Measurements from ENCODE around the gene WDR4. TPM values are rescaled to one million over a fixed set of nuclear protein-coding genes. Genes with fewer than 3 reads are reported as not detected.
"Not testable (repeated sequence)": the region's sequence is repeated elsewhere in the genome, so short reads cannot be mapped to it uniquely, and the experiment has no call there.

WDR4 gene
- total RNA-seq, 4 donors from 2014 or later: 6.6 to 22.7 (median 10.3) TPM

GRCh38 chr21:42850866-42851391 is 28.4 kb downstream of the WDR4 start:
- H3K36me3 ChIP-seq: peaks cover 0 to 48% (median 14%) of the 10 kb centered on the region in 4 donors
- H3K9me3 ChIP-seq: no peaks in the 10 kb centered on the region
- H3K27me3 ChIP-seq: no peaks in the 10 kb centered on the region
- H3K27ac ChIP-seq: no peak overlapping the region
- no peak overlapping the region for H3K4me3 ChIP-seq
- in situ Hi-C loops (cut with MboI; ENCODE audit: low pct_ligation_motif_present in 1 of 4, low pct_unique_long_range_greater_than_20kb in 1 of 4, low sequenced_read_pairs in 3 of 4): loop anchor here in 1 of 4 donors (25.0 kb wide), 1 partner anchor 89 kb away; no protein-coding TSS in a partner anchor
- H3K4me1 ChIP-seq: no peaks in the 10 kb centered on the region
- TF ChIP-seq EP300 (IDR thresholded peaks at IDR 0.05; ENCODE audit: low read depth): no peak
- TF ChIP-seq, protein P1, sequence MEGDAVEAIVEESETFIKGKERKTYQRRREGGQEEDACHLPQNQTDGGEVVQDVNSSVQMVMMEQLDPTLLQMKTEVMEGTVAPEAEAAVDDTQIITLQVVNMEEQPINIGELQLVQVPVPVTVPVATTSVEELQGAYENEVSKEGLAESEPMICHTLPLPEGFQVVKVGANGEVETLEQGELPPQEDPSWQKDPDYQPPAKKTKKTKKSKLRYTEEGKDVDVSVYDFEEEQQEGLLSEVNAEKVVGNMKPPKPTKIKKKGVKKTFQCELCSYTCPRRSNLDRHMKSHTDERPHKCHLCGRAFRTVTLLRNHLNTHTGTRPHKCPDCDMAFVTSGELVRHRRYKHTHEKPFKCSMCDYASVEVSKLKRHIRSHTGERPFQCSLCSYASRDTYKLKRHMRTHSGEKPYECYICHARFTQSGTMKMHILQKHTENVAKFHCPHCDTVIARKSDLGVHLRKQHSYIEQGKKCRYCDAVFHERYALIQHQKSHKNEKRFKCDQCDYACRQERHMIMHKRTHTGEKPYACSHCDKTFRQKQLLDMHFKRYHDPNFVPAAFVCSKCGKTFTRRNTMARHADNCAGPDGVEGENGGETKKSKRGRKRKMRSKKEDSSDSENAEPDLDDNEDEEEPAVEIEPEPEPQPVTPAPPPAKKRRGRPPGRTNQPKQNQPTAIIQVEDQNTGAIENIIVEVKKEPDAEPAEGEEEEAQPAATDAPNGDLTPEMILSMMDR (IDR thresholded peaks at IDR 0.05): peak in 4 of 5 experiments; percentile 13 to 32 (median 28)
- intact Hi-C loops (cut with DNase I; ENCODE audit: low total_unique reads): no loop called here
- 85% methylated on average over 17 of the region's 21 CpGs; no CpG with 5 or more reads in 1 of the 2 donors for WGBS, 2 donors (ENCODE audit: low coverage in 1 of 2)
- no peak for DNase-seq

DNA sequence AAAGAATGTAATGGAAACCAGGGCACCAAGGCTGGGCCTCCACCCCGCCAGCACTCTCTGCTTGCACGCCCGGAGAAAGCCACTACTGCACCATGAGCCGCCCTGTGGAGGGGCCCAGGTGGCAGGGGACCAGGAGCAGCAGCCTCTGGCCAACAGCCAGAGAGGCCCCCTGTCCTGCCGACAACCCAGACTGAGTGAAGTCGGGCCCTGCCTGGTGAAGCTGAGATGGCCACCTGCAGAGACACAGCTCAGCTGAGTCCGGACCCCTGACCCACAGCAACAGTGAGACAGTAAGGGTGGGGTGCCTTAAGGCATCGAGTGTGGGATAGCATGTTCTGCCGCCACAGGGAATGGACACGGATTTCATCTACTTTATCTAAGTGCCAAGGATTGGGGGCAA is 28.9 kb downstream of the WDR4 start:
- in situ Hi-C loops (cut with MboI; ENCODE audit: low pct_ligation_motif_present in 1 of 4, low pct_unique_long_range_greater_than_20kb in 1 of 4, low sequenced_read_pairs in 3 of 4): loop anchor here in 1 of 4 donors (25.0 kb wide), 1 partner anchor 88 kb away; no protein-coding TSS in a partner anchor
- no peak overlapping the region for H3K4me3 ChIP-seq
- H3K36me3 ChIP-seq: peaks cover 0 to 47% (median 14%) of the 10 kb centered on the region in 4 donors
- H3K27ac ChIP-seq: no peak overlapping the region
- no peak for DNase-seq
- H3K27me3 ChIP-seq: no peaks in the 10 kb centered on the region
- H3K4me1 ChIP-seq: no peaks in the 10 kb centered on the region
- no peaks in the 10 kb centered on the region for H3K9me3 ChIP-seq
- 100% methylated on average over 5 of the region's 10 CpGs; no CpG with 5 or more reads in 1 of the 2 donors for WGBS, 2 donors (ENCODE audit: low coverage in 1 of 2)
- intact Hi-C loops (cut with DNase I; ENCODE audit: low total_unique reads): no loop called here
- TF ChIP-seq, protein P1 (IDR thresholded peaks at IDR 0.05): no peak
- TF ChIP-seq POLR2AphosphoS5 (IDR thresholded peaks at IDR 0.05) (no peak), POLR2A (IDR thresholded peaks at IDR 0.05) (no peak), EP300 (IDR thresholded peaks at IDR 0.05; ENCODE audit: low read depth) (no peak)

DNA sequence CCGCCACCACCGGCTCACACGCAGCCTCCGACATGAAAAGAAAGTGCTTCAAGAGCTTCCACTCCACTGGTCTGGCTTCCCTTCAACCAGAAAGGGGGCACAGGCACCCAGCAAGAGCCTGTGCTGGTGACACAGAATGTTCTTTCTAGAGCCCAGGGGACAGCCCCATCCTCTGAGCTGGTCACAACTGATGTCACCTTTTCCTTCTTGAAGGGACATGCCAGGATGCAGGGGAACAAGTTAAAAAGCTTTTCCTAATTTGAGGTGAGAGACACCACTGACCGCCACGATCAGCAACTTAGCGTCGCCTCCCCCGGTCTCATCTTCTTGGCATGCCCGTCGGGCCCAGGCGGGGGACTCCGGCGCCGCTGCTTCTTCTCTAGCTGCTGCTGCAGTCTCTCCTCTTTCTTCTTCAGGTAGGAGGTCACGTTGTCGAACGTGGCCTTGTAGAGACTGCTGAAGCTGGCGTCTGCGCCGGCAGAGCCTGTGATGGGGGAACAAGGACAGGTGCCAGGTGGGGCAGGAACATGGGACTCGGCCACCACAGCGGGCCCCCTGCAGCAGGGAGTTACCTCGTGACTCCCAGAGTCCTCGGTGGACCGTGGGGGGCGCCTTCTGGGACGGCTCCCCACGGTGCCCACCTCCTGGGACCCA is 29.5 kb downstream of the WDR4 start:
- Histone ChIP-seq H3K4me3 (no peak overlapping the region), H3K4me1 (no peaks in the 10 kb centered on the region), H3K27me3 (no peaks in the 10 kb centered on the region), H3K27ac (no peak overlapping the region), H3K9me3 (no peaks in the 10 kb centered on the region), H3K36me3 (peaks cover 0 to 42% (median 13%) of the 10 kb centered on the region in 4 donors)
- 91 to 93% methylated on average over 9 to 29 of the region's 29 CpGs for WGBS, 2 donors (ENCODE audit: low coverage in 1 of 2)
- intact Hi-C loops (cut with DNase I; ENCODE audit: low total_unique reads) (no loop called here), in situ Hi-C loops (cut with MboI; ENCODE audit: low pct_ligation_motif_present in 1 of 4, low pct_unique_long_range_greater_than_20kb in 1 of 4, low sequenced_read_pairs in 3 of 4) (loop anchor here in 1 of 4 donors (25.0 kb wide), 1 partner anchor 88 kb away; no protein-coding TSS in a partner anchor)
- DNase-seq: no peak
- no peak for TF ChIP-seq EP300 (IDR thresholded peaks at IDR 0.05; ENCODE audit: low read depth)

DNA sequence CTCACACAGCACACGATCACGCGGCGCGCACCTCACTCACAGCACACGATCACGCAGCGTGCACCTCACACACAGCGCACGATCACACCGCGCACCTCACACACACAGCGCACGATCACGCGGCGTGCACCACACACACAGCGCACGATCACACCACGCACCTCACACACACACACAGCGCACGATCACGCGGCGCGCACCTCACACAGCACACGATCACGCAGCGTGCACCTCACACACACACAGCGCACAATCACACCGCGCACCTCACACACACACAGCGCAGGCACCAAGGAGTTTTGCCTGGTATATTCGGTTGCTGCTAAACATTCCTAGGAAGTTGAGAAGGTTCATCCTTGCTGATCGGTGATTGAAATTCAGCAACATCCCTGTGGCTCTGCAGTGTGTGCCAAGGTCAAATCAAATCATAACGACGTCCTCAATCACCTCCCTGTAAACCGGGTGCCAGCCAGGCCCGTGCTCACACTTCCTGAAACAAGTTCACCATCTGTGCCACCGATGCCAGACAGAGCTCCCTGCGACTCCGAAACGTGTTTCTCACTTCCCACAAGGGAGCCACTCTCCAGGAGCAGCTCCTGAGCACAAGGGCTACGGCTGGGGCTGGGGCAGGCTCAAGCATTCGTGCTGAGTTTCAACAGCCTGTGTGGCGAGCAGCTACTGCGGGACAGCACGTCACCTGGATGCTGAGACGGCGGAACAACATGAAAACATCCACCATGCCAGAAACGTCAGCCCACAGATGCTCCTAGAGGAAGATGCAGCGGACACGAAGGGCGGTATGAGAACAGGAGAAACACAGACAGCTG is 30.2 kb downstream of the WDR4 start:
- Histone ChIP-seq H3K4me3 (no peak overlapping the region), H3K4me1 (no peaks in the 10 kb centered on the region), H3K36me3 (peaks cover 0 to 34% (median 9%) of the 10 kb centered on the region in 4 donors), H3K27me3 (no peaks in the 10 kb centered on the region), H3K27ac (no peak overlapping the region), H3K9me3 (no peaks in the 10 kb centered on the region)
- in situ Hi-C loops (cut with MboI; ENCODE audit: low pct_ligation_motif_present in 1 of 4, low pct_unique_long_range_greater_than_20kb in 1 of 4, low sequenced_read_pairs in 3 of 4): no loop called here
- WGBS, 2 donors (ENCODE audit: low coverage in 1 of 2): 93% methylated on average over 54 of the region's 54 CpGs; no CpG with 5 or more reads in 1 of the 2 donors
- TF ChIP-seq EP300 (IDR thresholded peaks at IDR 0.05; ENCODE audit: low read depth): no peak
- TF ChIP-seq POLR2A (IDR thresholded peaks at IDR 0.05): no peak
- TF ChIP-seq, protein P1 (IDR thresholded peaks at IDR 0.05): no peak
- no peak for TF ChIP-seq POLR2AphosphoS5 (IDR thresholded peaks at IDR 0.05)
- no peak for DNase-seq
- intact Hi-C loops (cut with DNase I; ENCODE audit: low total_unique reads): no loop called here

DNA sequence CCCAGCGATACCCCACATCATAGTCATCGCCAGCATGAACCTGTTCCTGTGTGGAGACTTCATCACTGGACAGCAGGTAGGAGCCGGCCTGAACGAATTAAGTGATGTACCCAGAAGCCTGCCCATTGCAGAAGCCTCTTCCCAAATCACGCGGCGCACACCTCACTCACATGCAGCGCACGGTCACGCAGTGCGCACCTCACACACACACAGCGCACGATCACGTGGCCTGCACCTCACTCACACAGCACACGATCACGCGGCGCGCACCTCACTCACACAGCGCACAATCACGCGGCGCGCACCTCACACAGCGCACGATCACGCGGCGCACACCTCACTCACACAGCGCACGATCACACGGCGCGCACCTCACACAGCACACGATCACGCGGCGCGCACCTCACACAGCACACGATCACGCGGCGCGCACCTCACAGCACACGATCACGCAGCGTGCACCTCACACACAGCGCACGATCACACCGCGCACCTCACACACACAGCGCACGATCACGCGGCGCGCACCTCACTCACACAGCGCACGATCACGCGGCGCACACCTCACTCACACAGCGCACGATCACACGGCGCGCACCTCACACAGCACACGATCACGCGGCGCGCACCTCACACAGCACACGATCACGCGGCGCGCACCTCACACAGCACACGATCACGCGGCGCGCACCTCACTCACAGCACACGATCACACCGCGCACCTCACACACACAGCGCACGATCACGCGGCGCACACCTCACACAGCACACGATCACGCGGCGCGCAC is 31.0 kb downstream of the WDR4 start:
- H3K36me3 ChIP-seq: peaks cover 0 to 27% (median 8%) of the 10 kb centered on the region in 4 donors
- in situ Hi-C loops (cut with MboI; ENCODE audit: low pct_ligation_motif_present in 1 of 4, low pct_unique_long_range_greater_than_20kb in 1 of 4, low sequenced_read_pairs in 3 of 4); H3K4me3 ChIP-seq; H3K9me3 ChIP-seq; H3K27me3 ChIP-seq; H3K4me1 ChIP-seq; intact Hi-C loops (cut with DNase I; ENCODE audit: low total_unique reads); DNase-seq; H3K27ac ChIP-seq: not testable (repeated sequence)
- 92 to 94% methylated on average over 27 to 89 of the region's 95 CpGs for WGBS, 2 donors (ENCODE audit: low coverage in 1 of 2)

Measured in transverse colon (tissue), 4 donors.